Endothelial cell of umbilical vein (primary cell): ENCODE results near the gene FOXD4L3.
"Not testable (repeated sequence)": the region's sequence is repeated elsewhere in the genome, so short reads cannot be mapped to it uniquely, and the experiment has no call there.

ENCODE experiments used
- CTCF ChIP-seq, 2 donors: IDR thresholded peaks; 1 replicate in 1 of 2; 2 replicates in 1 of 2; pipeline ENCODE4 v1.5.1; 2011; ENCODE audit warnings: low read length in 2 of 2, mild to moderate bottlenecking in 2 of 2, moderate library complexity in 2 of 2, control low read depth in 1 of 2, inconsistent platforms in 1 of 2, low read depth in 1 of 2; ENCODE audit not compliant: insufficient read depth in 1 of 2; ENCODE audit errors: extremely low read depth in 1 of 2
- EZH2 ChIP-seq: IDR thresholded peaks from 2 replicates; pipeline ENCODE4 v1.6.1; 2012; ENCODE audit warnings: borderline replicate concordance, low read depth, mild to moderate bottlenecking, moderate library complexity, low read length, inconsistent platforms; ENCODE audit not compliant: severe bottlenecking
- FOS ChIP-seq: IDR thresholded peaks from 2 replicates; pipeline ENCODE4 v1.6.1; 2011; ENCODE audit warnings: mild to moderate bottlenecking, low read length, moderate library complexity, borderline replicate concordance; ENCODE audit not compliant: insufficient read depth
- JUN ChIP-seq: IDR thresholded peaks from 2 replicates; pipeline ENCODE4 v1.6.1; 2011; ENCODE audit warnings: borderline replicate concordance, low read depth; ENCODE audit not compliant: insufficient read length, insufficient read depth
- MAX ChIP-seq: IDR thresholded peaks from 2 replicates; pipeline ENCODE4 v1.6.1; 2011; ENCODE audit not compliant: insufficient read depth, insufficient read length
- POLR2A ChIP-seq: IDR thresholded peaks from 2 replicates; pipeline ENCODE4 v1.6.1; 2012; ENCODE audit warnings: low read depth, mild to moderate bottlenecking, control low read depth, low read length
- POLR2AphosphoS5 ChIP-seq: IDR thresholded peaks from 2 replicates; pipeline ENCODE4 v1.6.1; 2012; ENCODE audit warnings: low read depth, mild to moderate bottlenecking, control low read depth, low read length, moderate library complexity; ENCODE audit not compliant: insufficient read depth

- not testable (repeated sequence) for TF ChIP-seq CTCF (IDR thresholded peaks at IDR 0.05; ENCODE audit: extremely low read depth in 1 of 2, insufficient read depth in 1 of 2, low read depth in 1 of 2, low read length in 2 of 2); EZH2; JUN; MAX; POLR2AphosphoS5; FOS; POLR2A
Measured at GRCh38 chr9:68304777-68305176, 2.1 kb downstream of the FOXD4L3 start.
